NCI-H146 (cell line): Measurements from ENCODE around the gene CLEC17A.

Experiments
- DNase-seq: peaks from one replicate; lab custom pipeline; 2025; lab: John Stamatoyannopoulos, UW

Gene CLEC17A

DNA sequence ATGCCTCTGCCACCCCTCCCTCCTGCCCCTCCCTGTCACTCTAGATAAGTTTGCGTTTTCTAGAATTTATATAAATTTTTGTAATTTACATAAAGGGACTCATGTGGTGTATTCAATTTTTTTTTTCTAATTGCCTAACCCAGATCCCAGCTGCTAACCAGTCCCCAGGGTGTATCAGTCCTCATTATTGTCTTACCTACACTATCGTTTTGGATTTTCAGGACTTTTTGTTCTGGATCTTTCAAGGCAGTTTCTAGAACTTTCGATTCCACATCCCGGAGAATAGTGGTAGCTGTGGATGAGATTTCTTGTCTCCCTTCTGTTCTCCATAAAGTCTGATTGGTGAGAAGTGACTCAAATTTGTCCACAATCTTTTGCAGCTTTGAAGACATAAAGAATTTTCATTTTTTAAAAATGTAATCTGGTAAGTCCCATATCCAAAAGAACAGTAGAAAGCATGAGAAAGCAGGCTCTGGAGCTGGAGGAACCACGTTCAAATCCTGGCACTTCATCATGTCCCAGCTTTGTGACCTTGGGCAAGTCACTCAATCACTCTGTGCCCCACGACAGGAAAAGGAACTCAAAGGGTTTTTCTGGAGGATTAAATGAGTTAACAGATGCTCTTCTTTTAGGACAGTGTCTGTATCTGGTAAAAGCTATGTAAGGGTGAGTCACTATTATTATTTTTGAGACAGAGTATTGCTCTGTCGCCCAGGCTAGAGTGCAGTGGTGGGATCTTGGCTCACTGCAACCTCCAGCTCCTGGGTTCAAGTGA, 72.1 kb downstream of the CLEC17A start:
- DNase-seq: no peak

DNA sequence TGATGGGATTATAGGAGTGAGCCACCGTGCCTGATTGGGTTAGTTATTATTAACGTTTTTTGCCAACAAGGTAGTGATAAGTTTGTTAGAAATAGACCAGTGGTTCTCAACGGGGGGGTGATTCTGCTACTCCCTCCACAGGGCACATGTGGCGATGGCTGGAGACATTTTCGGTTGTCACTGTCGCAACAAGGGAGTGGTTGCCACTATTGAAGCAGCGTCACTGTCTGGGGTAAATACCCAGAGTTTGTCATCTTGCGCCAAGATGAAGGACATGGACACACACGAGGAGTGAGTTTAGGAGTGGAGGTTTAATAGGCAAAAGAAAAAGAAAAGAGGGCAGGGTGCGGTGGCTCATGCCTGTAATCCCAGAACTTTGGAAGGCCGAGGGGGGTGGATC, 72.8 kb downstream of the CLEC17A start:
- DNase-seq: no peak

DNA sequence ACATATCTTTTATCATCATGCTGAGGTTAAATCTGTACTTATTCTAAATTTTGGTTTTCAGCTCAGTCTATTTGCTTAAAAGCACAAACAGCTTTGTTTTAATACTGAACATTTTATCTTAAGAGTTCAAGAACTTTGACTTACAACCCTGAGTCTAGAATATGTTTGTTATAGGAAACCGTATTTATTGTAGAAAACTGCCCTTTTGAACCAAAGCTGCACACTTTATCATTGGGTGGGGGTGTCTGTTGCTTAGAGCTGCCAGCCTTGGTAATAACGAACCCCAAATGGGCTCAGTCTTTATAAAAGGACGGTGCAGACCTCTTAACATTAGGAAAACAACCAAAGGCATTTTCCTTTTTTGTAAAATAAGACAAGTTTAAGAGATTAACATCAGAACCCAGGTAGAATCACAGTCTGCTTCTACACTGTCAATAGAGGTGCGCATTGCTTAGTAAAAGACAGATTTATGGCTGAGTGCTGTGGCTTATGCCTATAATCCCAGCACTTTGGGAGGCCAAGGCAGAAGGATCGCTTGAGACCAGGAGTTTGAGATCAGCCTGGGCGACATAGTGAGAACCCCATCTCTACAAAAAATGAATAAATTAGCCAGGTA, 77.1 kb downstream of the CLEC17A start:
- no peak for DNase-seq

DNA sequence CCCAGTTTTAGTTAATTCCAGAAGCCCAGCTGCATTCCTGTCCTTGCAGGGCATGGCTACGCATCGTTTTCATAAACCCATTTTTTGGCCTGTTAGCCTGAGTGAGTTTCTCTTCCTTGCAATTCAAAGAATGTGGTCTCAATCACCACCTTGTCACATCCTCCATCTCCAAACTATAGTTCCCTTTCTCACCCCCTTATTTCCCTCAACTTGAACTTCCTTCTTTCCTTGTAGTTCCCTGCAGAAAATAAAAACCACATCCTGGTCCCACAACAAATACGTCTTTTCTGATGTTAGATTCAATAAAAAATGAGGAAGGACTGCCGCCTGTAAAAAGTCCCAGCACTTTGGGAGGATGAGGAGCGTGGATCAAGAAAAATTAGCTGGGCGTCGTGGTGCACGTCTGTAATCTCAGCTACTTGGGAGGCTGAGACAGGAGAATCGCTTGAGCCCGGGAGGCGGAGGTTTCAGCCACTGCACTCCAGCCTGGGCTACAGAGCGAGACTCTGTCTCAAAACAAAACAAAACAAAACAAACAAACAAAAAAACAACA, 78.6 kb downstream of the CLEC17A start:
- DNase-seq: no peak
